ENCODE measurements around the gene NECAB2.

GRCh38 chr16:84045001-84045817, 77.2 kb downstream of the NECAB2 start:
- no peak for TF ChIP-seq CTCF (IDR thresholded peaks at IDR 0.05)
- TF ChIP-seq POLR2A (IDR thresholded peaks at IDR 0.05): no peak
- no peak for TF ChIP-seq EP300 (IDR thresholded peaks at IDR 0.05)
